Neural progenitor cell (in vitro differentiated cells): ENCODE data around the gene COMMD2.

Experiments used
- CTCF ChIP-seq: fragments of 200-600 bp; sonication (generic); IDR thresholded peaks from 2 replicates; pipeline ENCODE4 v1.5.1; 2017; ENCODE audit warnings: antibody characterized with exemption, mild to moderate bottlenecking
- EZH2 ChIP-seq: fragments of 200-600 bp; sonication (generic); IDR thresholded peaks from 2 replicates; pipeline ENCODE4 v1.6.1; 2017; ENCODE audit warnings: antibody characterized with exemption, mild to moderate bottlenecking, moderate library complexity
- EZH2phosphoT487 ChIP-seq: fragments of 200-600 bp; sonication (generic); IDR thresholded peaks from 2 replicates; pipeline ENCODE4 v1.6.1; 2017; ENCODE audit warnings: antibody characterized with exemption

- TF ChIP-seq CTCF: no peak
- no peak for TF ChIP-seq EZH2
- TF ChIP-seq EZH2phosphoT487: no peak
Measured at GRCh38 chr3:149768704-149769103, 16.4 kb upstream of the COMMD2 start.
